ENCODE results near the gene ABTB2. TPM values are rescaled to one million over a fixed set of nuclear protein-coding genes. Genes with fewer than 3 reads are reported as not detected.

The ABTB2 gene
- total RNA-seq, 1 donor from 2014 or later = 14.1 TPM

- intact Hi-C loops (cut with micrococcal nuclease) = no loop called here
- H3K27me3 Mint-ChIP-seq (ENCODE audit: insufficient read depth) = no peaks in the 10 kb centered on the region
Measured at GRCh38 chr11:34146411-34146810, 211.4 kb downstream of the ABTB2 start.

GRCh38 chr11:34145847-34146381 is 211.9 kb downstream of the ABTB2 start:
- Mint-ChIP-seq H3K4me1 (ENCODE audit: low read depth) (no peaks in the 10 kb centered on the region), H3K9me3 (no peaks in the 10 kb centered on the region), H3K27me3 (ENCODE audit: insufficient read depth) (no peaks in the 10 kb centered on the region), H3K36me3 (ENCODE audit: low read depth) (peaks cover 45% of the 10 kb centered on the region), H3K27ac (no peak overlapping the region), H3K4me3 (no peak overlapping the region)
- intact Hi-C loops (cut with micrococcal nuclease) = no loop called here
- DNase-seq (ENCODE audit: low spot score) = no peak

More at GRCh38 chr11:34146411-34146810, 211.4 kb downstream of the ABTB2 start:
- H3K27ac Mint-ChIP-seq = no peak overlapping the region
- no peak for DNase-seq (ENCODE audit: low spot score)
- no peaks in the 10 kb centered on the region for H3K4me1 Mint-ChIP-seq (ENCODE audit: low read depth)
- H3K4me3 Mint-ChIP-seq = no peak overlapping the region
- no peaks in the 10 kb centered on the region for H3K9me3 Mint-ChIP-seq
- peaks cover 43% of the 10 kb centered on the region for H3K36me3 Mint-ChIP-seq (ENCODE audit: low read depth)

- Mint-ChIP-seq H3K9me3 (no peaks in the 10 kb centered on the region), H3K27ac (no peak overlapping the region), H3K4me3 (no peak overlapping the region), H3K36me3 (ENCODE audit: low read depth) (peaks cover 46% of the 10 kb centered on the region), H3K4me1 (ENCODE audit: low read depth) (no peaks in the 10 kb centered on the region), H3K27me3 (ENCODE audit: insufficient read depth) (no peaks in the 10 kb centered on the region)
- intact Hi-C loops (cut with micrococcal nuclease) = no loop called here
- DNase-seq (ENCODE audit: low spot score) = no peak
Measured at GRCh38 chr11:34145073-34145472, 212.7 kb downstream of the ABTB2 start.

- Mint-ChIP-seq H3K9me3 (no peaks in the 10 kb centered on the region), H3K27me3 (ENCODE audit: insufficient read depth) (no peaks in the 10 kb centered on the region), H3K36me3 (ENCODE audit: low read depth) (peaks cover 52% of the 10 kb centered on the region), H3K4me1 (ENCODE audit: low read depth) (no peaks in the 10 kb centered on the region), H3K27ac (no peak overlapping the region), H3K4me3 (no peak overlapping the region)
- intact Hi-C loops (cut with micrococcal nuclease) = no loop called here
- no peak for DNase-seq (ENCODE audit: low spot score)
Measured at GRCh38 chr11:34143048-34143447, 214.8 kb downstream of the ABTB2 start.

- Mint-ChIP-seq H3K36me3 (ENCODE audit: low read depth) (peaks cover 58% of the 10 kb centered on the region), H3K27ac (no peak overlapping the region), H3K4me1 (ENCODE audit: low read depth) (peaks cover 6% of the 10 kb centered on the region), H3K9me3 (no peaks in the 10 kb centered on the region), H3K27me3 (ENCODE audit: insufficient read depth) (no peaks in the 10 kb centered on the region), H3K4me3 (no peak overlapping the region)
- no peak for DNase-seq (ENCODE audit: low spot score)
- intact Hi-C loops (cut with micrococcal nuclease) = no loop called here
Measured at GRCh38 chr11:34140149-34140548, 217.7 kb downstream of the ABTB2 start.

- no peak for DNase-seq (ENCODE audit: low spot score)
- intact Hi-C loops (cut with micrococcal nuclease) = no loop called here
- H3K4me3 Mint-ChIP-seq = no peak overlapping the region
- H3K27me3 Mint-ChIP-seq (ENCODE audit: insufficient read depth) = no peaks in the 10 kb centered on the region
- H3K27ac Mint-ChIP-seq = no peak overlapping the region
- peaks cover 60% of the 10 kb centered on the region for H3K36me3 Mint-ChIP-seq (ENCODE audit: low read depth)
- no peaks in the 10 kb centered on the region for H3K9me3 Mint-ChIP-seq
- H3K4me1 Mint-ChIP-seq (ENCODE audit: low read depth) = peaks cover 6% of the 10 kb centered on the region
Measured at GRCh38 chr11:34139346-34139745, 218.5 kb downstream of the ABTB2 start.

GRCh38 chr11:34136420-34136819 is 221.4 kb downstream of the ABTB2 start:
- intact Hi-C loops (cut with micrococcal nuclease) = no loop called here
- H3K27ac Mint-ChIP-seq = no peak overlapping the region
- H3K9me3 Mint-ChIP-seq = no peaks in the 10 kb centered on the region
- no peaks in the 10 kb centered on the region for H3K27me3 Mint-ChIP-seq (ENCODE audit: insufficient read depth)
- H3K4me1 Mint-ChIP-seq (ENCODE audit: low read depth) = peaks cover 6% of the 10 kb centered on the region
- peaks cover 61% of the 10 kb centered on the region for H3K36me3 Mint-ChIP-seq (ENCODE audit: low read depth)
- no peak overlapping the region for H3K4me3 Mint-ChIP-seq
- DNase-seq (ENCODE audit: low spot score) = no peak

GRCh38 chr11:34135439-34135838 is 222.4 kb downstream of the ABTB2 start:
- Mint-ChIP-seq H3K4me3 (no peak overlapping the region), H3K27me3 (ENCODE audit: insufficient read depth) (no peaks in the 10 kb centered on the region), H3K9me3 (no peaks in the 10 kb centered on the region), H3K27ac (no peak overlapping the region), H3K36me3 (ENCODE audit: low read depth) (peaks cover 59% of the 10 kb centered on the region), H3K4me1 (ENCODE audit: low read depth) (peaks cover 6% of the 10 kb centered on the region)
- no peak for DNase-seq (ENCODE audit: low spot score)
- intact Hi-C loops (cut with micrococcal nuclease) = no loop called here

- Mint-ChIP-seq H3K9me3 (no peaks in the 10 kb centered on the region), H3K4me1 (ENCODE audit: low read depth) (peaks cover 6% of the 10 kb centered on the region), H3K27ac (no peak overlapping the region), H3K4me3 (no peak overlapping the region), H3K27me3 (ENCODE audit: insufficient read depth) (no peaks in the 10 kb centered on the region), H3K36me3 (ENCODE audit: low read depth) (peaks cover 58% of the 10 kb centered on the region)
- intact Hi-C loops (cut with micrococcal nuclease) = no loop called here
- DNase-seq (ENCODE audit: low spot score) = no peak
Measured at GRCh38 chr11:34134765-34135164, 223.0 kb downstream of the ABTB2 start.

GRCh38 chr11:34132261-34132965 is 225.4 kb downstream of the ABTB2 start:
- no peak for DNase-seq (ENCODE audit: low spot score)
- no peaks in the 10 kb centered on the region for H3K9me3 Mint-ChIP-seq
- H3K4me1 Mint-ChIP-seq (ENCODE audit: low read depth) = peaks cover 6% of the 10 kb centered on the region
- no peak overlapping the region for H3K4me3 Mint-ChIP-seq
- H3K27ac Mint-ChIP-seq = no peak overlapping the region
- no peaks in the 10 kb centered on the region for H3K27me3 Mint-ChIP-seq (ENCODE audit: insufficient read depth)
- intact Hi-C loops (cut with micrococcal nuclease) = no loop called here
- peaks cover 53% of the 10 kb centered on the region for H3K36me3 Mint-ChIP-seq (ENCODE audit: low read depth)

GRCh38 chr11:34128824-34129223 is 229.0 kb downstream of the ABTB2 start:
- H3K4me3 Mint-ChIP-seq = no peak overlapping the region
- no peaks in the 10 kb centered on the region for H3K27me3 Mint-ChIP-seq (ENCODE audit: insufficient read depth)
- no peak for DNase-seq (ENCODE audit: low spot score)
- H3K36me3 Mint-ChIP-seq (ENCODE audit: low read depth) = peaks cover 47% of the 10 kb centered on the region
- H3K4me1 Mint-ChIP-seq (ENCODE audit: low read depth) = no peaks in the 10 kb centered on the region
- H3K27ac Mint-ChIP-seq = no peak overlapping the region
- intact Hi-C loops (cut with micrococcal nuclease) = no loop called here
- H3K9me3 Mint-ChIP-seq = no peaks in the 10 kb centered on the region

- Mint-ChIP-seq H3K4me3 (no peak overlapping the region), H3K36me3 (ENCODE audit: low read depth) (peaks cover 47% of the 10 kb centered on the region), H3K9me3 (no peaks in the 10 kb centered on the region), H3K27ac (no peak overlapping the region), H3K4me1 (ENCODE audit: low read depth) (no peaks in the 10 kb centered on the region), H3K27me3 (ENCODE audit: insufficient read depth) (no peaks in the 10 kb centered on the region)
- DNase-seq (ENCODE audit: low spot score) = no peak
- intact Hi-C loops (cut with micrococcal nuclease) = no loop called here
Measured at GRCh38 chr11:34126959-34127848, 230.6 kb downstream of the ABTB2 start.
